SK-N-MC (cell line): ENCODE measurements around the gene RASSF9.

ENCODE experiments used
- EZH2 ChIP-seq: fragments of 200-600 bp; sonication (generic); IDR thresholded peaks from one replicate; pipeline ENCODE4 v1.6.1; 2017; ENCODE audit warnings: antibody characterized with exemption
- FOXP2 ChIP-seq: optimal IDR thresholded peaks from 2 replicates; pipeline ENCODE3; 2011; ENCODE audit warnings: mild to moderate bottlenecking, moderate library complexity; ENCODE audit not compliant: insufficient read depth; ENCODE audit errors: extremely low read length, control extremely low read depth

GRCh38 chr12:85833579-85833978, 2.6 kb downstream of the RASSF9 start:
- TF ChIP-seq FOXP2, result no peak
- no peak for TF ChIP-seq EZH2
